Fibroblast of skin of left biceps (primary cell): ENCODE measurements around the gene DNAJC11.

Experiments used
- DNase-seq, 2 experiments: peaks; one replicate each; pipeline ENCODE4 v3.0.0-alpha.2; 2013; ENCODE audit warnings: low read depth in 2 of 2

The DNAJC11 gene

DNA sequence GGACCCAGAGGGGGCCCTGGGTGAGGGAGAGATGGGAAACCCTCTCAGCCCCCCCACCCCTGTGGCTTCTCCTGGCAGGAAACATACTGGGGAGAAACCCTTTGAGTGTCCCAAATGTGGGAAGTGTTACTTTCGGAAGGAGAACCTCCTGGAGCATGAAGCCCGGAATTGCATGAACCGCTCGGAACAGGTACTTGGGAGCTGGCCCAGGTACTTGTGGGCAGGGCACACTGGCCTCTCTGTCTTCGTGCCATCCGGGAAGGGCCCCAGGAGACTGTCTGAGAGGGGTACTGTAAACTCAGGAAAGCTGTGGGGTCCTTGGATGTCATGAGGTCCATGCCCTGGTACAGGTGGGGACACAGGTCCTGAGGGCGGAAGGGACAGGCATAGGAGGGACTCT is 115.8 kb downstream of the DNAJC11 start:
- DNase-seq: no peak

DNA sequence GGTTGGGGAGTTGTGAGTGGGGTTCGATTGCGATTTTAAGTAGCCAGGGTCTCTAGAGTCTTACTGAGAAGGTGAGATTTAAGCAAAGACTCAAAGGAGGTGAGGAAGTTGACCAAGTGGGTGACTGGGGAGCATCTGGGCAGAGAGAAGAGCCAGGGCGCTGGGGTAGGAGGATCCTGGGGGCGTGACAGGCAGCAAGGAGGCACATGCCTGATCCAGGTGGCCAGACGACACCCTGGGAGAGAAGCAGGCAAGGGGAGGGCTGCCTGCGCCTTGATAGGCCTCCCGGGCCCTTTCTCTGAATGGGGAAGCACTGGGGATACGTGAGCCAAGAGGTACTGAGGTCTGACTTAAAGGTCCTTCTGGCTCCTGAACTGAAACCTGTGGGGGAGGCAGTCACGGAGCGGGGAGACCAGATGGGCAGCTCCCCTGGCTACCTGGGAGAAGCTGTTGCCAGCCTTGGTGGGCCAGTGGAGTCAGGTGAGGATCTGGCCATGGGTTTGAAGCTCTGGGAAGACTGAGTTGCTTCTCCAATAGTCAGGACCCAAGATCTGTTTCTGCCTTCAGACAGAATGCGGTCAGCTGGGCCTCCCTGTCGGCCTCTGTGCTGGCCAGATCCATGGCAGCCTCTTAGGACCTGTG is 116.4 kb downstream of the DNAJC11 start:
- DNase-seq: no peak
